Activated T-cell treated with anti-CD3 and anti-CD28 coated beads, Interleukin-2, amount 50 U/mL, for 24 hours (primary cell): ENCODE results near the gene ZFTA.

Experiments
- DNase-seq: peaks from one replicate; pipeline ENCODE4 v3.0.0-alpha.2; 2020
- H3K27ac Mint-ChIP-seq: 2 replicates; pipeline ENCODE4 v1.8.0; 2020; ENCODE audit warnings: mild to moderate bottlenecking, mixed read lengths
- H3K27me3 Mint-ChIP-seq: 2 replicates; pipeline ENCODE4 v1.8.0; 2020; ENCODE audit warnings: mixed read lengths
- H3K36me3 Mint-ChIP-seq: 2 replicates; pipeline ENCODE4 v1.8.0; 2020; ENCODE audit warnings: low read depth, mixed read lengths
- H3K4me1 Mint-ChIP-seq: 2 replicates; pipeline ENCODE4 v1.8.0; 2020; ENCODE audit warnings: low read depth, mixed read lengths
- H3K4me3 Mint-ChIP-seq: 2 replicates; pipeline ENCODE4 v1.8.0; 2020; ENCODE audit warnings: mild to moderate bottlenecking, moderate library complexity, mixed read lengths
- H3K9me3 Mint-ChIP-seq: 2 replicates; pipeline ENCODE4 v1.8.0; 2020; ENCODE audit warnings: mixed read lengths

Gene ZFTA

DNA sequence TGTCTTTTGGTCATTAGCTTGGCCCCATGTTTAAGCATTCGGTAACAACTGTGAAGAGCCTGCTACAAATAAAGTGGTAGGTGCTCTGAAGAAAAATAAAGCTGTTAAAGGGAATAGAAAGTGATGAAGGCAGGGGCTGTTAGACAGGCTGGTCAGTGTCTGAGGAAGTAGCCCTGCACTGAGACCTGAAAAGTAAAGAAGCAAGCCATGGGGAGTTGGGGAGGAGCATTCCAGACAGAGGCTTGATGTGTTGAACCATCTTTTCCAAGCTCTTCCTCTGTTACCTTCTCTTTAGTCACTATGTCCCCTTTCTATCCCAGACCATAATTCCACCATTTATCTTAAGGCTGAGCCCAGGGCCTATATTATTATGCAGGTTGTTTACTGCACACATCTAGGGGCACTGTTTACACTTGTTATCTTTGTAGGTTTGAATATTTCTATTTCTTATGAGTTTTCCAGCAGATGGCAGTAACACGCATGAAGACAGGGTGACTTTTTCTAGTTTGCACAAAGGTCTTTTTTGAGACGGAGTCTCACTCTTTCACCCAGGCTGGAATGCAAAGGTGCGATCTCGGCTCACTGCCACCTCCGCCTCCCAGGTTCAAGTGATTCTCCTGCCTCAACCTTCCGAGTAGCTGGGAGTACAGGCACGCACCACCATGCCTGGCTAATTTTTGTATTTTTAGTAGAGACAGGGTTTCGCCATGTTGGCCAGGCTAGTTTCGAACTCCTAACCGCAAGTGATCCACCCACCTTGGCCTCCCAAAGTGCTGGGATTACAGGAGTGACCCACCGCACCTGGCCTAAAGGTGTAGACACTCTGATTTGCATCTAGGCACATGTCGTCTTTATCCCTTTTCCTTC is 23.0 kb downstream of the ZFTA start:
- peaks cover 9% of the 10 kb centered on the region for H3K36me3 Mint-ChIP-seq
- no peak for DNase-seq
- H3K4me1 Mint-ChIP-seq, result no peaks in the 10 kb centered on the region
- H3K4me3 Mint-ChIP-seq, result no peak overlapping the region
- no peaks in the 10 kb centered on the region for H3K27me3 Mint-ChIP-seq
- no peak overlapping the region for H3K27ac Mint-ChIP-seq
- H3K9me3 Mint-ChIP-seq, result no peaks in the 10 kb centered on the region

DNA sequence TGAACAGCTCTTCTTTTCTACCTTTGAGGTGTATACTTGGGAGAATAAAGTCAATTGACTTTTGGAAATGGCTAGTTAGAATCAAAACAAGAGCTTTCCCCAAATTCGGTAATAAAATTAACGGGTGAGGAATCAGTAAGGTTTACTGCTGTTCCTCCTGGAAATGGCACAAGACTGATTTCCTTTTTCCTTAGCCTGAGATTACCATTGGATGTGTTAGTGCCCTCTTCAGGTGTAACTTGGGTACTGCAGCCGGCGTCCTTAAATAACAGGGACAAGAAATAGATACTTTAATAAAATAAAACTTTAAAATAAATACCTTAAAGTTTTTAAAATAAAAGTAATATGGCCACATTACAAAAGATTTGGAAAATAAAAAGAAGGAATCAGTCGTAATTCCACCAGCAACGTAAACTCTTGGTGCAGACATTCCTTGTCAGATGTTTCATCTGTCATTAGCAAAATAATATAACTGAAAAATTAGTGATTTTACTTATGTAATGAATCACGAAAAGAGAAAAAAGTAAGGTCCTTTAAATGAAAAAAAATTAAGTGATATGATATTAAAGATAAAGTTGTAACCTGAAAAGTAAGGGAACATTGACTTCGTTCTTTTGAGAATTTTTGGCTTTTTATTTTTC is 29.7 kb downstream of the ZFTA start:
- H3K27me3 Mint-ChIP-seq, result no peaks in the 10 kb centered on the region
- H3K9me3 Mint-ChIP-seq, result no peaks in the 10 kb centered on the region
- no peak overlapping the region for H3K4me3 Mint-ChIP-seq
- H3K36me3 Mint-ChIP-seq, result no peaks in the 10 kb centered on the region
- DNase-seq, result peak; percentile 73
- H3K27ac Mint-ChIP-seq, result no peak overlapping the region
- H3K4me1 Mint-ChIP-seq, result peaks cover 3% of the 10 kb centered on the region

DNA sequence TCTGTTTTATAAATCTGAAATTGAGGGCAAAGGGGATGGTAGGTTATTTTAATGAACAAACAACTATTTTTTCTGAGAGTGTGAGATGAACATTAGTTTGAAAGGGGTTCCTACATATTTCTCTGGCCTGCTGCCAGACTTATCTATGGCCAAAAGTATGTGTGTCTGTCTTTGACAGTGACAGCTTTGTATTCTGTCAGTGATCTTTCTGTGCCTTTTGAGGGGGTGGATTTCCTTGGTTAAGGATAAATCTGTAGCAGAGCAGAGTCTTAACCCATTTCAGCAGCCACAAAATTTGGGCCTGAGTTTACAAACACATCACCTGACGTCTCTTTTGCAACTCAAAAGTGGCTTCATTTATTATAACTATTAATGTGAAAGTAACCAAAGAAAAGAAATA is 30.9 kb downstream of the ZFTA start:
- no peaks in the 10 kb centered on the region for H3K36me3 Mint-ChIP-seq
- H3K27me3 Mint-ChIP-seq, result no peaks in the 10 kb centered on the region
- no peaks in the 10 kb centered on the region for H3K9me3 Mint-ChIP-seq
- H3K27ac Mint-ChIP-seq, result peak overlapping the region; percentile 26
- H3K4me1 Mint-ChIP-seq, result peaks cover 3% of the 10 kb centered on the region
- DNase-seq, result no peak
- H3K4me3 Mint-ChIP-seq, result no peak overlapping the region

DNA sequence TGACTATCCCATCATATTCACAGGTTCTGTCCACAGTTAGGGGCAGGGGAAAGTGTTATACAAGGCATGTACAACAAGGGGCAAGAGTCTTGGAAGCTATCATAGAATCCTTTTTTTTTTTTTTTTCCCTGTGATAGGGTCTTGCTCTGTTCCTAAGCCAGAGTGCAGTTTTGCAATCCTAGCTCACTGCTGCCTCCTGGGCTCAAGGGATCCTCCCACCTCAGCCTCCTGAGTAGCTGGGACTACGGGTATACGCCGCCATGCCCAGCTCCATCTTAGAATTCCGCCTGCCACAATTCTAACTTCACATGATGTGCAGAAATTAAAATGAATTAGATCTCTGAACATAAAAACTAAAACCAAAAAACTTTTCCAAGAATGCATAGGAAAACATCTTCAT is 31.7 kb downstream of the ZFTA start:
- H3K4me3 Mint-ChIP-seq, result no peak overlapping the region
- H3K36me3 Mint-ChIP-seq, result no peaks in the 10 kb centered on the region
- DNase-seq, result no peak
- H3K4me1 Mint-ChIP-seq, result peaks cover 3% of the 10 kb centered on the region
- no peak overlapping the region for H3K27ac Mint-ChIP-seq
- H3K9me3 Mint-ChIP-seq, result no peaks in the 10 kb centered on the region
- H3K27me3 Mint-ChIP-seq, result no peaks in the 10 kb centered on the region

DNA sequence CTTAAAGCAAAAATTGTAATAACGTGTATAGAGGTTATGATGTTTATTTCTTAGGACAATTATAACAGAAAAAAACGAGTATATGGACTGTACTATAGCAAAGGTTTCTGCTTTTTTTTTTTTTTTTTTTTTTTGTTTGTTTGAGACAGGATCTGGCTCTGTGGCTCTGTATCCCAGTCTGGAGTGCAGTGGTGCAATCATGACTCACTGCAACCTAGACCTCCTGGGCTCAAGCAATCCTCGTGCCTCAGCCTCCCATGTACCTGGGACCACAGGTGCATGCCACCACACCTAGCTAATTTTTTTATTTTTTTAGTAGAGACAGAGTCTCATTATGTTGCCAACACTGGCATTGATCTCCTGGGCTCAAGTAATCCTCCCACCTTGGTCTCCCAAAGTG is 39.2 kb downstream of the ZFTA start:
- Mint-ChIP-seq H3K27ac (no peak overlapping the region), H3K36me3 (no peaks in the 10 kb centered on the region), H3K9me3 (no peaks in the 10 kb centered on the region), H3K27me3 (no peaks in the 10 kb centered on the region), H3K4me1 (no peaks in the 10 kb centered on the region), H3K4me3 (no peak overlapping the region)
- DNase-seq, result no peak

DNA sequence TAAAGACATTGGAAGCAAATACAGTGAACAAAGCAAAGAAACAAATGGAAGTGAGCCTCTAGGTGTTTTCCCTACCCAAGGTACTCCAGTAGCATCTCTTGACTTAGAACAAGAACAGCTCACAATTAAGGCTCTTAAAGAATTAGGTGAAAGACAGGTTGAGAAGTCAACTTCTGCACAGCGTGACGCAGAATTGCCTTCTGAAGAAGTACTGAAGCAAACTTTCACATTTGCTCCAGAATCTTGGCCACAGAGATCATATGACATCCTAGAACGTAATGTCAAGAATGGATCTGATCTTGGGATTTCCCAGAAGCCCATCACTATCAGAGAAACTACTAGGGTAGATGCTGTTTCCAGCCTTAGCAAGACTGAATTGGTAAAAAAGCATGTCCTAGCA is 48.0 kb downstream of the ZFTA start:
- Mint-ChIP-seq H3K9me3 (no peaks in the 10 kb centered on the region), H3K27ac (no peak overlapping the region), H3K36me3 (no peaks in the 10 kb centered on the region), H3K4me1 (no peaks in the 10 kb centered on the region), H3K4me3 (no peak overlapping the region), H3K27me3 (no peaks in the 10 kb centered on the region)
- DNase-seq, result no peak

DNA sequence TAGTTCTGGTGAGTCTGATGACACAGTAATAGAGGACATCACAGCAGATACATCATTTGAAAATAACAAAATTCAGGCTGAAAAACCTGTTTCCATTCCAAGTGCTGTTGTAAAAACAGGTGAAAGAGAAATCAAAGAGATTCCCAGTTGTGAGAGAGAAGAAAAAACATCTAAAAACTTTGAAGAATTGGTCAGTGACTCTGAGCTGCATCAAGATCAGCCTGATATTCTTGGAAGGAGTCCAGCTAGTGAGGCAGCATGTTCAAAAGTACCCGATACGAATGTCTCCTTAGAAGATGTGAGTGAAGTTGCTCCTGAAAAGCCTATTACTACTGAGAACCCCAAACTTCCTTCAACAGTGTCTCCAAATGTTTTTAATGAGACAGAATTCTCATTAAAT is 48.6 kb downstream of the ZFTA start:
- no peak for DNase-seq
- Mint-ChIP-seq H3K4me3 (no peak overlapping the region), H3K9me3 (no peaks in the 10 kb centered on the region), H3K27ac (no peak overlapping the region), H3K27me3 (no peaks in the 10 kb centered on the region), H3K36me3 (no peaks in the 10 kb centered on the region), H3K4me1 (peaks cover under 1% of the 10 kb centered on the region)

DNA sequence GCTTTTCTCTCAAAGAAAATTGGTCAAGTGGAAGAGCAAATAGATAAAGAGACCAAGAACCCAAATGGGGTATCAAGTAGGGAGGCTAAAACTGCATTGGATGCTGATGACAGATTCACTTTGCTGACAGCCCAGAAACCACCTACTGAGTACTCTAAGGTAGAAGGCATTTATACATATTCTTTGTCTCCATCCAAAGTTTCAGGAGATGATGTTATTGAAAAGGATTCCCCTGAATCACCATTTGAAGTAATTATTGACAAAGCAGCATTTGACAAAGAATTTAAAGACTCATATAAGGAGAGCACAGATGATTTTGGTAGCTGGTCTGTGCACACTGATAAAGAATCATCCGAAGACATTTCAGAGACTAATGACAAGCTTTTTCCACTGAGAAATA is 49.6 kb downstream of the ZFTA start:
- peaks cover 2% of the 10 kb centered on the region for H3K36me3 Mint-ChIP-seq
- H3K27ac Mint-ChIP-seq, result no peak overlapping the region
- no peak overlapping the region for H3K4me3 Mint-ChIP-seq
- DNase-seq, result no peak
- no peaks in the 10 kb centered on the region for H3K9me3 Mint-ChIP-seq
- peaks cover 3% of the 10 kb centered on the region for H3K4me1 Mint-ChIP-seq
- H3K27me3 Mint-ChIP-seq, result no peaks in the 10 kb centered on the region
